Measurements from ENCODE around the gene PSMB7.

Gene PSMB7

GRCh38 chr9:124332361-124333202, 82.7 kb downstream of the PSMB7 start:
- TF ChIP-seq EZH2phosphoT487 (IDR thresholded peaks at IDR 0.05; ENCODE audit: low read length) (no peak), EZH2 (optimal IDR thresholded peaks at IDR 0.05; ENCODE audit: low read depth, low read length) (no peak), CTCF (IDR thresholded peaks at IDR 0.05; ENCODE audit: low read length) (no peak)
- no peak overlapping the region for H3K27ac ChIP-seq (ENCODE audit: low read length)

GRCh38 chr9:124331580-124331979, 83.7 kb downstream of the PSMB7 start:
- Histone ChIP-seq H3K4me3 (ENCODE audit: low read length) (no peak overlapping the region), H3K79me2 (ENCODE audit: low read length) (no peaks in the 10 kb centered on the region), H3K27me3 (replicated peaks; ENCODE audit: insufficient read depth, low read length) (no peaks in the 10 kb centered on the region), H3K4me2 (ENCODE audit: low read depth, low read length) (no peak overlapping the region), H3K9me2 (replicated peaks; ENCODE audit: insufficient read depth, low read length) (no peaks in the 10 kb centered on the region), H3K4me1 (ENCODE audit: low read length) (no peaks in the 10 kb centered on the region), H3K9me3 (replicated peaks; ENCODE audit: insufficient read depth, low read length) (no peaks in the 10 kb centered on the region), H3F3A (ENCODE audit: insufficient read depth, low read length) (no peaks in the 10 kb centered on the region), H3K36me3 (replicated peaks; ENCODE audit: insufficient read depth, low read length) (no peaks in the 10 kb centered on the region), H4K20me1 (ENCODE audit: insufficient read depth, low read length) (no peaks in the 10 kb centered on the region), H2AFZ (ENCODE audit: low read length) (no peak overlapping the region), H3K9ac (ENCODE audit: low read length) (no peak overlapping the region), H3K27ac (ENCODE audit: low read length) (no peak overlapping the region)
- no peak for DNase-seq
- TF ChIP-seq EZH2phosphoT487 (IDR thresholded peaks at IDR 0.05; ENCODE audit: low read length) (no peak), EZH2 (optimal IDR thresholded peaks at IDR 0.05; ENCODE audit: low read depth, low read length) (no peak), CTCF (IDR thresholded peaks at IDR 0.05; ENCODE audit: low read length) (no peak)

More at GRCh38 chr9:124332361-124333202, 82.7 kb downstream of the PSMB7 start:
- Histone ChIP-seq H4K20me1 (ENCODE audit: insufficient read depth, low read length) (no peaks in the 10 kb centered on the region), H3K9me3 (replicated peaks; ENCODE audit: insufficient read depth, low read length) (no peaks in the 10 kb centered on the region), H3K79me2 (ENCODE audit: low read length) (no peaks in the 10 kb centered on the region), H3K27me3 (replicated peaks; ENCODE audit: insufficient read depth, low read length) (no peaks in the 10 kb centered on the region), H3K9ac (ENCODE audit: low read length) (no peak overlapping the region), H3K36me3 (replicated peaks; ENCODE audit: insufficient read depth, low read length) (no peaks in the 10 kb centered on the region), H2AFZ (ENCODE audit: low read length) (no peak overlapping the region), H3K9me2 (replicated peaks; ENCODE audit: insufficient read depth, low read length) (no peaks in the 10 kb centered on the region), H3F3A (ENCODE audit: insufficient read depth, low read length) (no peaks in the 10 kb centered on the region), H3K4me1 (ENCODE audit: low read length) (no peaks in the 10 kb centered on the region), H3K4me2 (ENCODE audit: low read depth, low read length) (no peak overlapping the region), H3K4me3 (ENCODE audit: low read length) (no peak overlapping the region)
- no peak for DNase-seq

- H3K9ac ChIP-seq (ENCODE audit: low read length), result no peak overlapping the region
- H2AFZ ChIP-seq (ENCODE audit: low read length), result no peak overlapping the region
- H3K9me2 ChIP-seq (replicated peaks; ENCODE audit: insufficient read depth, low read length), result no peaks in the 10 kb centered on the region
- no peak overlapping the region for H3K4me2 ChIP-seq (ENCODE audit: low read depth, low read length)
- H3K79me2 ChIP-seq (ENCODE audit: low read length), result no peaks in the 10 kb centered on the region
- 0 out of 2 replicates have a peak, but pooled peaks cover 4% of the 10 kb centered on the region for H3K4me1 ChIP-seq (ENCODE audit: low read length)
- TF ChIP-seq EZH2 (optimal IDR thresholded peaks at IDR 0.05; ENCODE audit: low read depth, low read length) (no peak), CTCF (IDR thresholded peaks at IDR 0.05; ENCODE audit: low read length) (no peak), EZH2phosphoT487 (IDR thresholded peaks at IDR 0.05; ENCODE audit: low read length) (no peak)
- DNase-seq, result no peak
- H3K27ac ChIP-seq (ENCODE audit: low read length), result no peak overlapping the region
- H3K4me3 ChIP-seq (ENCODE audit: low read length), result no peak overlapping the region
- no peaks in the 10 kb centered on the region for H3K9me3 ChIP-seq (replicated peaks; ENCODE audit: insufficient read depth, low read length)
- H4K20me1 ChIP-seq (ENCODE audit: insufficient read depth, low read length), result no peaks in the 10 kb centered on the region
- H3K36me3 ChIP-seq (replicated peaks; ENCODE audit: insufficient read depth, low read length), result no peaks in the 10 kb centered on the region
- no peaks in the 10 kb centered on the region for H3F3A ChIP-seq (ENCODE audit: insufficient read depth, low read length)
- no peaks in the 10 kb centered on the region for H3K27me3 ChIP-seq (replicated peaks; ENCODE audit: insufficient read depth, low read length)
Measured at GRCh38 chr9:124330011-124330697, 85.1 kb downstream of the PSMB7 start.

Measured in MM.1S (cell line).